ENCODE results near the gene NECTIN1.

Gene NECTIN1

GRCh38 chr11:119610836-119611426 lies 118.1 kb downstream of the NECTIN1 start:
- H3K4me2 ChIP-seq (ENCODE audit: low read depth, low read length), result no peak overlapping the region
- no peak overlapping the region for H3K4me3 ChIP-seq (ENCODE audit: low read length)
- peaks cover 75% of the 10 kb centered on the region for H3K27me3 ChIP-seq (replicated peaks; ENCODE audit: insufficient read depth, low read length)
- H3K36me3 ChIP-seq (replicated peaks; ENCODE audit: insufficient read depth, low read length), result no peaks in the 10 kb centered on the region
- no peak for TF ChIP-seq EZH2phosphoT487 (IDR thresholded peaks at IDR 0.05; ENCODE audit: low read length)
- TF ChIP-seq EZH2 (optimal IDR thresholded peaks at IDR 0.05; ENCODE audit: low read depth, low read length), result no peak
- TF ChIP-seq, protein P1, sequence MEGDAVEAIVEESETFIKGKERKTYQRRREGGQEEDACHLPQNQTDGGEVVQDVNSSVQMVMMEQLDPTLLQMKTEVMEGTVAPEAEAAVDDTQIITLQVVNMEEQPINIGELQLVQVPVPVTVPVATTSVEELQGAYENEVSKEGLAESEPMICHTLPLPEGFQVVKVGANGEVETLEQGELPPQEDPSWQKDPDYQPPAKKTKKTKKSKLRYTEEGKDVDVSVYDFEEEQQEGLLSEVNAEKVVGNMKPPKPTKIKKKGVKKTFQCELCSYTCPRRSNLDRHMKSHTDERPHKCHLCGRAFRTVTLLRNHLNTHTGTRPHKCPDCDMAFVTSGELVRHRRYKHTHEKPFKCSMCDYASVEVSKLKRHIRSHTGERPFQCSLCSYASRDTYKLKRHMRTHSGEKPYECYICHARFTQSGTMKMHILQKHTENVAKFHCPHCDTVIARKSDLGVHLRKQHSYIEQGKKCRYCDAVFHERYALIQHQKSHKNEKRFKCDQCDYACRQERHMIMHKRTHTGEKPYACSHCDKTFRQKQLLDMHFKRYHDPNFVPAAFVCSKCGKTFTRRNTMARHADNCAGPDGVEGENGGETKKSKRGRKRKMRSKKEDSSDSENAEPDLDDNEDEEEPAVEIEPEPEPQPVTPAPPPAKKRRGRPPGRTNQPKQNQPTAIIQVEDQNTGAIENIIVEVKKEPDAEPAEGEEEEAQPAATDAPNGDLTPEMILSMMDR (IDR thresholded peaks at IDR 0.05; ENCODE audit: low read length), result no peak
- H3F3A ChIP-seq (ENCODE audit: insufficient read depth, low read length), result no peaks in the 10 kb centered on the region
- H3K9ac ChIP-seq (ENCODE audit: low read length), result no peak overlapping the region
- DNase-seq, result no peak
- 0 out of 2 replicates have a peak, but pooled peaks cover 3% of the 10 kb centered on the region for H3K4me1 ChIP-seq (ENCODE audit: low read length)
- no peaks in the 10 kb centered on the region for H3K79me2 ChIP-seq (ENCODE audit: low read length)
- no peak overlapping the region for H2AFZ ChIP-seq (ENCODE audit: low read length)
- no peaks in the 10 kb centered on the region for H4K20me1 ChIP-seq (ENCODE audit: insufficient read depth, low read length)
- H3K27ac ChIP-seq (ENCODE audit: low read length), result no peak overlapping the region
- no peaks in the 10 kb centered on the region for H3K9me3 ChIP-seq (replicated peaks; ENCODE audit: insufficient read depth, low read length)
- H3K9me2 ChIP-seq (replicated peaks; ENCODE audit: insufficient read depth, low read length), result no peaks in the 10 kb centered on the region

DNA sequence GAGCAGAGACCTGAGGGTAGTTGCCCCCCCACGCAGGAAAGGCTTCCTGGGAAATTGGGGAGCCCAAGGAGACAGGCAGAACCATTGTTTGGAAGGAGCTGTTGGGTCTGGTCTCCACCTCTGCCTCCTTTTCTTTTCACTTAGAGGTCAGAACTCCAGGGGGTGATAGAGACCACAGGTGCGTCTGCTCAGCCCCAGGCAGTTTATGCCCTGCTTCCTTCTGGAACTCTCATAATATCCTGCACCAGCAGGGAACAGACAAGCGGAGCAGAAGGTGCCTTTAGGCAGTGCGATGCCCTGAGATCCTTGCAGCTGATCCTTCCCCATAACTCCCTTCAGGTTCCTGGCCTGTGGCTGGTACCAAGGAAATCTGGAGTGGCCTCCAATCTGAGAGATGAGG lies 120.2 kb downstream of the NECTIN1 start:
- no peak for DNase-seq
- H3K9ac ChIP-seq (ENCODE audit: low read length), result no peak overlapping the region

GRCh38 chr11:119608201-119608600 lies 120.8 kb downstream of the NECTIN1 start:
- no peaks in the 10 kb centered on the region for H4K20me1 ChIP-seq (ENCODE audit: insufficient read depth, low read length)
- H3K4me1 ChIP-seq (ENCODE audit: low read length), result no peaks in the 10 kb centered on the region
- H3K79me2 ChIP-seq (ENCODE audit: low read length), result no peaks in the 10 kb centered on the region
- no peak overlapping the region for H3K4me2 ChIP-seq (ENCODE audit: low read depth, low read length)
- peaks cover 76% of the 10 kb centered on the region for H3K27me3 ChIP-seq (replicated peaks; ENCODE audit: insufficient read depth, low read length)
- no peaks in the 10 kb centered on the region for H3K9me2 ChIP-seq (replicated peaks; ENCODE audit: insufficient read depth, low read length)
- H3K27ac ChIP-seq (ENCODE audit: low read length), result no peak overlapping the region
- TF ChIP-seq EZH2 (optimal IDR thresholded peaks at IDR 0.05; ENCODE audit: low read depth, low read length) (no peak), EZH2phosphoT487 (IDR thresholded peaks at IDR 0.05; ENCODE audit: low read length) (no peak)
- TF ChIP-seq, protein P1 (IDR thresholded peaks at IDR 0.05; ENCODE audit: low read length), result no peak
- no peak overlapping the region for H2AFZ ChIP-seq (ENCODE audit: low read length)
- no peak overlapping the region for H3K4me3 ChIP-seq (ENCODE audit: low read length)
- no peaks in the 10 kb centered on the region for H3K9me3 ChIP-seq (replicated peaks; ENCODE audit: insufficient read depth, low read length)
- DNase-seq, result no peak
- H3F3A ChIP-seq (ENCODE audit: insufficient read depth, low read length), result no peaks in the 10 kb centered on the region
- H3K9ac ChIP-seq (ENCODE audit: low read length), result no peak overlapping the region
- H3K36me3 ChIP-seq (replicated peaks; ENCODE audit: insufficient read depth, low read length), result no peaks in the 10 kb centered on the region

More for the DNA sequence above, 120.2 kb downstream of the NECTIN1 start:
- Histone ChIP-seq H3K4me3 (ENCODE audit: low read length) (no peak overlapping the region), H3K9me2 (replicated peaks; ENCODE audit: insufficient read depth, low read length) (no peaks in the 10 kb centered on the region), H4K20me1 (ENCODE audit: insufficient read depth, low read length) (no peaks in the 10 kb centered on the region), H3K9me3 (replicated peaks; ENCODE audit: insufficient read depth, low read length) (no peaks in the 10 kb centered on the region), H3K4me2 (ENCODE audit: low read depth, low read length) (no peak overlapping the region), H3K4me1 (ENCODE audit: low read length) (no peaks in the 10 kb centered on the region), H3K36me3 (replicated peaks; ENCODE audit: insufficient read depth, low read length) (no peaks in the 10 kb centered on the region), H3K79me2 (ENCODE audit: low read length) (no peaks in the 10 kb centered on the region), H3F3A (ENCODE audit: insufficient read depth, low read length) (no peaks in the 10 kb centered on the region), H2AFZ (ENCODE audit: low read length) (no peak overlapping the region), H3K27me3 (replicated peaks; ENCODE audit: insufficient read depth, low read length) (peaks cover 76% of the 10 kb centered on the region), H3K27ac (ENCODE audit: low read length) (no peak overlapping the region)
- TF ChIP-seq EZH2 (optimal IDR thresholded peaks at IDR 0.05; ENCODE audit: low read depth, low read length) (no peak), EZH2phosphoT487 (IDR thresholded peaks at IDR 0.05; ENCODE audit: low read length) (no peak)
- TF ChIP-seq, protein P1 (IDR thresholded peaks at IDR 0.05; ENCODE audit: low read length), result no peak

Data from MM.1S (cell line).